Measurements from ENCODE around the gene LINS1.

LINS1 gene

GRCh38 chr15:100602064-100602822, at the start of gene LINS1, which contains the start of gene ASB7:
LINS1 (minus strand) TSS chr15:100602184; CDS start chr15:100580842, 21,342 bp downstream.
ASB7 (plus strand) TSS chr15:100602589; CDS start chr15:100612217, 9,628 bp downstream.
- in situ Hi-C loops (cut with MboI; ENCODE audit: low sequenced_read_pairs): no loop called here

- in situ Hi-C loops (cut with MboI; ENCODE audit: low sequenced_read_pairs): no loop called here
Observed at GRCh38 chr15:100651253-100651652, 49.3 kb upstream of the LINS1 start.

DNA sequence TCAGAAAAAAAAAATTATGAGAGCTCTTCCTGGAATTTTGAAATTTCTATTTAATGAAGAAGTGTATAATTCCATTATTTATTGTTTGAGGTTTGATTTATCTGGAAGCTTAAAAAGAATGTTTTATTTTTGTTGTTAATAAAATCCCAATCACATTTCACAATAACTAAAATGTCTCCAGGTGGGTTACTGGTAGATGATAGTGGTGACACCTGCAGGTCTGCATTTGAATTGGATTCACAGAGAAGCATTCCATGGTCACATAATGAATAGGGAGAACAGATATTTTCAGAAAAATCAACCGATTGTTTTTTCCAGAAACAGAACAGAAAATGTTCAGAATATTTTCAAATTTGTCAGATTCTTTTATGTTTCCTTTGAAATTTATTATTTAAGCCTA, 48.7 kb upstream of the LINS1 start:
- in situ Hi-C loops (cut with MboI; ENCODE audit: low sequenced_read_pairs): no loop called here

GRCh38 chr15:100648951-100649350, 47.0 kb upstream of the LINS1 start:
- in situ Hi-C loops (cut with MboI; ENCODE audit: low sequenced_read_pairs): loop anchor here (25.0 kb wide), 1 partner anchor 613 kb away; the partner anchor contains the start of gene CHSY1

GRCh38 chr15:100645671-100646070, 43.7 kb upstream of the LINS1 start:
- in situ Hi-C loops (cut with MboI; ENCODE audit: low sequenced_read_pairs): loop anchor here (25.0 kb wide), 1 partner anchor 617 kb away; the partner anchor contains the start of gene CHSY1

GRCh38 chr15:100642950-100643338, 41.0 kb upstream of the LINS1 start:
- in situ Hi-C loops (cut with MboI; ENCODE audit: low sequenced_read_pairs): loop anchor here (25.0 kb wide), 1 partner anchor 619 kb away; the partner anchor contains the start of gene CHSY1

DNA sequence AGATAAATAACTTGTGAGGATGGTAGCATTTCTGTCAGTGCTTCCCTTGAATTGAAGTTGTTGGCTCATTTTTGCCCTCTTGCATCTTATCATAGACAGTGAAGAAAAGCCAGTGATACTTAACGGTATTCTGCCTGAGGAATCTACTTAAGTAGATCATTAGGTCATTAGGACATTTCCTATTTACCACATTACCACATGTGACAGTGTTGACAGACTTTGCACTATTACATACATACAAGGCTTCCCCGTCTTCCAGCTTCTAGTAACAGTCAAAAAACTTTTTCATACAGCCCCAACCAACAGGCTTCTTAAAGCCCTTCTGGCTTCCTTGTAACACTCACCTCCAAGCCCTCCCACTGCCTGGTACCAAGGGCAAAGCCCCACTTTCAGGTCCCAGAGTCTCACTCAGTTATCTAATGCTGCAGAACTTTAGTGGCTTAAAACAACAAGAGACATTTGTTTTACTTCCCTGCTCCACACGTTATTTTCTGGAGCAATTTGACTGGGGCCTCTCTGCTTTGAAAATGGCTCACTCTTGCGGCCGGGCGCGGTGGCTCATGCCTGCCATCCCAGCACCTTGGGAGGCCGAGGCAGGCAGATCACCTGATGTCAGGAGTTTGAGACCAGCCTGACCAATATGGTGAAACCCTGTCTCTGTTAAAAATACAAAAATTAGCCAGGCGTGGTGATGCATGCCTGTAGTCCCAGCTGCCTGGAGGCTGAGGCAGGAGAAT, 40.4 kb upstream of the LINS1 start:
- in situ Hi-C loops (cut with MboI; ENCODE audit: low sequenced_read_pairs): loop anchor here (25.0 kb wide), 1 partner anchor 620 kb away; the partner anchor contains the start of gene CHSY1

DNA sequence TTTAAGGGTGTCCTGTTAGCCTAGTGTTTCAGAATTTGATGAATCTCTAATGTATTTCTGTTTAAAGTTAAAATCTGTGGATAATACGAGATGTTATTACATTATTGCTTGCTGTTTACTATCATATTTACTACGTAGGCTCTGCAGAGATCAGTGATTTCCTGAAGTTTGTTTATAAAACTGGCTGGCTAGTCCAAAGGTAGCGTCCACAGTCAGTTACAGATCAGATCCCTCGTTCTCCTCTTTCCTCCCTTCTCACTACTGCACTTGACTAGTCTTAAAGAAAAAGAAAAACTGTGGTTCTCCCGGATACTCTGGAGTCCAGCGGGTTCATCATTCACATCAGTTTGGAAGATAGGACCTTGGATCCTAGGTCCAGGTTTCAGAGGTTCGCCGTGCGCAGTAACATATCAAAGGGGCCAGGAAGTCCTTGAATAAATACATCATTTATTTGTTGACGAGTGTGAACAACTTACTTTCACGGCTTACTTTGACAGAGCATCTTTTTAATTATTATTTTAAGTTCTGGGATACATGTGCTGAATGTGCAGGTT, 36.3 kb upstream of the LINS1 start:
- in situ Hi-C loops (cut with MboI; ENCODE audit: low sequenced_read_pairs): loop anchor here (25.0 kb wide), 1 partner anchor 624 kb away; the partner anchor contains the start of gene CHSY1

GRCh38 chr15:100635406-100636071, 33.6 kb upstream of the LINS1 start:
- in situ Hi-C loops (cut with MboI; ENCODE audit: low sequenced_read_pairs): loop anchor here (25.0 kb wide), 1 partner anchor 627 kb away; the partner anchor contains the start of gene CHSY1

DNA sequence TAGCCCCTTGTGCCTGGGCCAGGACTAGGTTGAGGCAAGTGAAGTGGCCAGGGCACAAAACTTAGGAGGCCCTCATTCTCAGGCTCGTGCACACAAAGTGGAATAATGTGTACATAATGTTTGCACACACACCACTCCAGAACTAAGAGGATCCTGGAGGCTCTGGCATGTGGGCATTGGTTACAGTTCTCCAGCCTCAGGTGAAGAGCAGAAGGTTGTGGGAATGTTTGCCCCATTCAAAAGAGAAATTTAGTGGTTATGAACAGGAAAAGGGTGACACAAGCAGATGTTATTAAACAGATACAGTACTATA, 31.7 kb upstream of the LINS1 start:
- in situ Hi-C loops (cut with MboI; ENCODE audit: low sequenced_read_pairs): loop anchor here (25.0 kb wide), 1 partner anchor 629 kb away; the partner anchor contains the start of gene CHSY1

DNA sequence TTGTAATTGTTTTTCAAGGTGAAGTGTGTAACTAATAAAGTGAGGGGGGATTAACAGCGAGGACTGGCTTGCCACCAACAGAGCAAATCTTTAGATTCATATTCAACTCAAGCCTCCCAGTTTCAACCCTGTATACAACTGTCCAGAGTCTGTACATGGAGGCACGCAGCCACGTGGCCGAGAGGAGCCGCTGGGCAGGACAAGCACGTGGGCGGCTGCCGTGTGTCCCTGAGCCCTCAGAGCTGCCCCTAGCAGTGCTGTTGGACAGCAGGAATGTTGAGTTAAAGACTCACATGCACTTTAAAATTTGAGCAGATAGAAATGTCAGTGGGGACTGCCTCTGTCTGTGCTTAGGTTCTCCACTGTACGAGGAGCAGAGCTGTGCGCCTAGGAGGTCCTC, 29.8 kb upstream of the LINS1 start:
- in situ Hi-C loops (cut with MboI; ENCODE audit: low sequenced_read_pairs): loop anchor here (25.0 kb wide), 1 partner anchor 630 kb away; the partner anchor contains the start of gene CHSY1

- in situ Hi-C loops (cut with MboI; ENCODE audit: low sequenced_read_pairs): loop anchor here (10.0 to 25.0 kb wide), 2 partner anchors 376 to 634 kb away; partner anchors contain the start of gene CHSY1
Observed at GRCh38 chr15:100628746-100629145, 26.8 kb upstream of the LINS1 start.

DNA sequence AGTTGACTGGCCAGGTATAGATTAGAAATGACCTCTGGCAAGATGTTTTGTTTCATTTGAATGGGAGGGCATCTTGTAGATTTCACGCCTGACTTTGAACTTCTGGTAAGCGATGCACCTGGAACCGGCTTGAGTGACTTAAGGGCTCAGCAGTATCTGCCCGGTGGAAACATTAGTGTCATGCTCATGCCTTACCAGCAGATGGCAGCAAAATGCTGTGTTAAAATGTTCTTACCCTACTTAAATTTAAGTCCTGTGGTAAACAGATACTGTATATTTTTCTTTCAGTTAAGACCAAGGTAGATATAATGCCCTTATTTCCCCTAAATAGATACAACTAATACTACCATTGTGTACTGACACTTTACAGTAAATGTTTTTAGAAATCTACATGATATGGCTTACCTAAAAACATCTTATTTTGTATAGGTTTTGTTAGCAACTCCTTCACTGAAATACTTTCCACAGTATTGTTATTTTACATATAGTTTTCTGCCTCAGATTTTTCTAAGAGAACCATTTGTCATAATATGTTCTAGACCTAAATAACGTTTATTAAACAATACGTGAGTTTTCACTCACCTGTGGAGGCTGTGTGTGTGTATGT, 25.9 kb upstream of the LINS1 start:
- in situ Hi-C loops (cut with MboI; ENCODE audit: low sequenced_read_pairs): loop anchor here (10.0 to 25.0 kb wide), 2 partner anchors 377 to 634 kb away; partner anchors contain the start of gene CHSY1

DNA sequence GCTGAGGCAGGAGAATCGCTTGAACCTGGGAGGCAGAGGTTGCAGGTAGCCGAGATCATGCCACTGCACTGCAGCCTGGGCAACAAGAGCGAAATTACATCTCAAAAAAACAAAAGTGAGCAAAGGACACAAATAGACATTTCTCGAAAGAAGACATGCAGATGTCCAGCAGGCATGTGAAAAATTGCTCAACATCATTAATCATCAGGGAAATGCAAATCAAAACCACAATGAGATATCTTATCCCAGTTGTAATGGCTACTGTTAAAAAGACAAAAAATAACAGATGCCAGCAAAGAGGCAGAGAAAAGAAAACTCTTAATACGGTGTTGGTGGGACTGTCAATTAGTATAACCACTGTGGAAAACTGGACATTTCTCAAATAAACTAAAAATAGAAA, 21.3 kb upstream of the LINS1 start:
- in situ Hi-C loops (cut with MboI; ENCODE audit: low sequenced_read_pairs): loop anchor here (10.0 kb wide), 1 partner anchor 382 kb away; no protein-coding TSS in a partner anchor

DNA sequence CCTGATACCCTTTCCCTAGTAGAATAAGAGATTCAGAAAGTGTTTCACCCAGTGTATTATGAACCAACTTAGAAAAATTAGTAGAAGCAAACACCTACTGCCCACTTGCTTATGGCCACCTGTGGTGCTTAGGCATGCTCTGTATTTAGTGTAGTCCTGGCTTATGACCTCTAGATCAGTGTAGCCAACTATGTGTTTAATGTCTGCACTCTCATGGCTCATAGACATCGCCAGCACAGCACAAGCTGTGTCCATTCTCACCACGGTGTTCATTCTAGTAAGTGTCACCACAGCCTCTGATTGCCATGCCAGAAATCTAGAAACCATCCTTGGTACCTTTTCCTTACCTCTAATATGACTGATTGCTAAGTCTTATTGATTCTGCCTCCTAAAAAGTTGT, 14.7 kb upstream of the LINS1 start:
- in situ Hi-C loops (cut with MboI; ENCODE audit: low sequenced_read_pairs): no loop called here

DNA sequence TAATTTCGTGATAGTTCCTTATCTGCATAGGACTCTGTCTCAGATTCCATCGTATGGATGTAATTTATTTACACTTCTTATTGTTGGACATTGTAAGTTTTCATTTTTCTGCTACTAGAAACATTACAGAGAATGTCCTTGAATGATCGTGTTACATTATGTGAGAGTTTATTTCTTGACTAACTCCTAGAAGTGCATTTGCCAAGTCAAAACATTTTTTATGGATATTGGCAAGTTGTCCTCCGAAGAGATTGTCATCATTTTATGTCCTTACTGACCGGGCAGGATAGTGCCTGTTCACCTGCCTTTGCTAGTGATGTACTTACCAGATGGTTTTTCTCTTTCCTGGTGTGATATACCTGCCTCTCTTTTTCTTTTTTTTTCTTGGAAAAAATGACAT, 13.8 kb upstream of the LINS1 start:
- in situ Hi-C loops (cut with MboI; ENCODE audit: low sequenced_read_pairs): no loop called here

DNA sequence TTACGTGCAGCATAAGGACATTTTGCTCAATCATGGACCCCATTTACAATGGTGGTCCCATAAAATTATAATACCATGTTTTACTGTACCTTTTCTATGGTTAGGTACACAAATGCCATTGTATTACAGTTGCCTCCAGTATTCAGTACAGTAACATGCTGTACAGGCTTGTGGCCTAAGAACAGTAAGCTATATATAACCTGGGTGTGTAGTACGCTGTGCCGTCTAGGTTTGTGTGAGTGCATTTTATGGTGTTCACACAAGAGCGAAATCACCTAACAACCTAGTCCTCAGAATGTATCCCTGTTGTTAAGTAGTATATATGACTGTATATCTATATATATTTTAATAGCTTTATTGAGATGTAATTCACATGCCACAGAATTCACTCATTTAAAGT, 12.9 kb upstream of the LINS1 start:
- in situ Hi-C loops (cut with MboI; ENCODE audit: low sequenced_read_pairs): no loop called here

GRCh38 chr15:100614336-100614735, 12.4 kb upstream of the LINS1 start:
- in situ Hi-C loops (cut with MboI; ENCODE audit: low sequenced_read_pairs): no loop called here

DNA sequence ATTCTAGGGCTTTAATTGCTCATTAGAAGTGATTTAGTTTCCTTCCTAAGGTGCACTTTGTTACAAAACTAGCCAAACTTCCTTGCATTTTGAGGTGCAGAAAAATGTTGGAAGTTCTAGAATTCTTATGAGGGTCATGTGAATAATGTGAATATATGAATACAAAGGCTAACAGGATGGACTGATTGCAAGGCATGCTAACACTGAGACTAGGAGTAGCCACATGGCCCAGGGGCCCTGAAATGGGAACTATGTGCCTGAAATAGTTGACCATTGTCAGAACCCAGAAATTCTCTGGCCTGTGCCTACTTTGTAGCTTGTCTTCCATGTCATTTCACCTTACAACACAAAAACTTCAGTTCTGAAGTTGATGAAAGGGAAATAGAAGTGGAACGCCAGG, 11.2 kb upstream of the LINS1 start:
- in situ Hi-C loops (cut with MboI; ENCODE audit: low sequenced_read_pairs): no loop called here

GRCh38 chr15:100612539-100612938, 10.6 kb upstream of the LINS1 start:
- in situ Hi-C loops (cut with MboI; ENCODE audit: low sequenced_read_pairs): no loop called here
